Esophagus squamous epithelium (tissue), 5 donors: ENCODE measurements around the gene SAMD14. TPM values are rescaled to one million over a fixed set of nuclear protein-coding genes. Genes with fewer than 3 reads are reported as not detected.

Experiments
- DNase-seq: peaks from one replicate; lab custom pipeline; 2025; lab: John Stamatoyannopoulos, UW
- H3K27ac ChIP-seq, 4 donors: fragments of 200-600 bp; sonication (generic); one replicate each; pipeline ENCODE4 v1.5.1; 2016 to 2019; ENCODE audit warnings: mild to moderate bottlenecking in 1 of 4
- H3K27me3 ChIP-seq, 4 donors: fragments of 200-600 bp; sonication (generic); 1 replicate in 3 of 4; 2 replicates in 1 of 4; pipeline versions ENCODE4 v1.5.1 to v1.6.0; 2017 to 2021; ENCODE audit warnings: antibody characterized with exemption in 1 of 4
- H3K36me3 ChIP-seq, 3 donors: fragments of 200-600 bp; sonication (generic); one replicate each; pipeline ENCODE4 v1.5.1; 2016 to 2019
- H3K4me1 ChIP-seq, 3 donors: fragments of 200-600 bp; sonication (generic); one replicate each; pipeline ENCODE4 v1.5.1; 2017 to 2019
- H3K4me3 ChIP-seq, 4 donors: fragments of 200-600 bp; sonication (generic); 1 replicate in 3 of 4; 2 replicates in 1 of 4; pipeline ENCODE4 v1.5.1; 2016 to 2019; ENCODE audit warnings: mild to moderate bottlenecking in 2 of 4, moderate library complexity in 1 of 4
- H3K9me3 ChIP-seq, 3 donors: fragments of 200-600 bp; sonication (generic); one replicate each; pipeline ENCODE4 v1.5.1; 2016 to 2019
- CTCF ChIP-seq, 6 experiments: fragments of 450-650 bp in 4 of 6; fragments of 200-600 bp in 2 of 6; sonication (generic) in 2 of 6; IDR thresholded peaks; one replicate each; pipeline ENCODE4 v1.5.1; 2016 to 2019; ENCODE audit warnings: antibody characterized with exemption in 6 of 6, mild to moderate bottlenecking in 4 of 6, moderate library complexity in 4 of 6
- POLR2A ChIP-seq, 4 donors: fragments of 450-650 bp; IDR thresholded peaks; one replicate each; pipeline ENCODE4 v1.6.1; 2017; ENCODE audit warnings: antibody characterized with exemption in 4 of 4, mild to moderate bottlenecking in 4 of 4, moderate library complexity in 3 of 4
- WGBS, 2 donors: methylation state at CpG; one replicate each; pipeline ENCODE4 v1.1.5; 2018; 5-methylcytosine and 5-hydroxymethylcytosine counted together
- intact Hi-C: fragments of 100-400 bp; cut with DNase I; formaldehyde crosslinking; loops from one replicate; pipeline ENCODE4 v1.15.0; 2022
- total RNA-seq, 4 donors: library from RNA; depleted of rRNA; stranded (reverse); fragments of >200 nt; gene quantifications; one replicate each; pipeline ENCODE4 v1.1.0, GENCODE V29; 2016
- donor health status: DM: yes; HTN: yes; CAD: no.

The SAMD14 gene
- total RNA-seq, 4 donors from 2014 or later = 0.57 TPM; not detected in 3

- no peak for TF ChIP-seq POLR2A (IDR thresholded peaks at IDR 0.05)
- Histone ChIP-seq H3K9me3 (no peaks in the 10 kb centered on the region), H3K4me3 (peak overlapping the region; percentile 71 to 85 (median 82)), H3K27me3 (no peaks in the 10 kb centered on the region), H3K27ac (peak overlapping the region; percentile 93 to 95 (median 94)), H3K4me1 (peaks cover 51 to 93% (median 59%) of the 10 kb centered on the region in 3 donors), H3K36me3 (peaks cover 0 to 14% (median 0%) of the 10 kb centered on the region in 3 donors)
- 0% methylated on average over 2 to 3 of the region's 30 CpGs for WGBS, 2 donors
- DNase-seq = no peak
- intact Hi-C loops = loop anchor here (2.0 kb wide), 1 partner anchor 54 kb away; the partner anchor contains the start of gene PDK2
These were observed 19.1 kb upstream of the SAMD14 start for GRCh38 chr17:50149091-50149416.

GRCh38 chr17:50148226-50149090 lies 18.5 kb upstream of the SAMD14 start:
- Histone ChIP-seq H3K4me1 (peaks cover 45 to 93% (median 53%) of the 10 kb centered on the region in 3 donors), H3K27ac (peak overlapping the region; percentile 93 to 95 (median 94)), H3K27me3 (no peaks in the 10 kb centered on the region), H3K36me3 (peaks cover 4 to 20% (median 5%) of the 10 kb centered on the region in 3 donors), H3K4me3 (peak overlapping the region; percentile 71 to 85 (median 82)), H3K9me3 (no peaks in the 10 kb centered on the region)
- DNase-seq = peak; percentile 61
- TF ChIP-seq CTCF (IDR thresholded peaks at IDR 0.05) (peak in 1 of 6 experiments; percentile 40), POLR2A (IDR thresholded peaks at IDR 0.05) (peak in 1 of 4 donors; percentile 17)
- WGBS, 2 donors = 0 to 2% methylated on average over 3 to 7 of the region's 25 CpGs
- intact Hi-C loops = loop anchor here (2.0 kb wide), 1 partner anchor 54 kb away; the partner anchor contains the start of gene PDK2

- TF ChIP-seq POLR2A (IDR thresholded peaks at IDR 0.05) (no peak), CTCF (IDR thresholded peaks at IDR 0.05) (no peak)
- DNase-seq = no peak
These were observed 17.9 kb upstream of the SAMD14 start for GRCh38 chr17:50147841-50148225.

GRCh38 chr17:50146927-50147665 lies 17.1 kb upstream of the SAMD14 start:
- H3K36me3 ChIP-seq = peaks cover 10 to 33% (median 16%) of the 10 kb centered on the region in 3 donors
- H3K9me3 ChIP-seq = no peaks in the 10 kb centered on the region
- TF ChIP-seq CTCF (IDR thresholded peaks at IDR 0.05) (no peak), POLR2A (IDR thresholded peaks at IDR 0.05) (no peak)
- no peaks in the 10 kb centered on the region for H3K27me3 ChIP-seq
- intact Hi-C loops = no loop called here
- whole genome bisulfite sequencing, 2 donors = 15 to 38% methylated on average over 4 to 8 of the region's 15 CpGs
- DNase-seq = no peak
- peak overlapping the region; percentile 71 to 85 (median 82) for H3K4me3 ChIP-seq
- peaks cover 45 to 93% (median 51%) of the 10 kb centered on the region in 3 donors for H3K4me1 ChIP-seq
- H3K27ac ChIP-seq = peak overlapping the region; percentile 93 to 95 (median 94)

More at GRCh38 chr17:50147841-50148225, 17.9 kb upstream of the SAMD14 start:
- H3K4me3 ChIP-seq = peak overlapping the region; percentile 71 to 85 (median 82)
- H3K4me1 ChIP-seq = peaks cover 45 to 93% (median 52%) of the 10 kb centered on the region in 3 donors
- peaks cover 8 to 26% (median 10%) of the 10 kb centered on the region in 3 donors for H3K36me3 ChIP-seq
- 2 to 4% methylated on average over 4 to 5 of the region's 5 CpGs for WGBS, 2 donors
- peak overlapping the region; percentile 93 to 95 (median 94) for H3K27ac ChIP-seq
- no peaks in the 10 kb centered on the region for H3K27me3 ChIP-seq
- no peaks in the 10 kb centered on the region for H3K9me3 ChIP-seq
- intact Hi-C loops = loop anchor here (2.0 kb wide), 1 partner anchor 53 kb away; the partner anchor contains the start of gene PDK2

- intact Hi-C loops = no loop called here
These were observed 16.4 kb upstream of the SAMD14 start for GRCh38 chr17:50146230-50146926.

More at GRCh38 chr17:50146230-50146926, 16.4 kb upstream of the SAMD14 start:
- peaks cover 45 to 93% (median 56%) of the 10 kb centered on the region in 3 donors for H3K4me1 ChIP-seq
- no peak for TF ChIP-seq POLR2A (IDR thresholded peaks at IDR 0.05)
- TF ChIP-seq CTCF (IDR thresholded peaks at IDR 0.05) = peak in 3 of 6 experiments; percentile 13 to 41 (median 16)
- no CpG with 5 or more reads among the region's 10 CpGs for WGBS, 2 donors
- peak overlapping the region; percentile 71 to 85 (median 82) for H3K4me3 ChIP-seq
- H3K9me3 ChIP-seq = no peaks in the 10 kb centered on the region
- H3K27me3 ChIP-seq = no peaks in the 10 kb centered on the region
- peak overlapping the region; percentile 93 to 95 (median 94) for H3K27ac ChIP-seq
- DNase-seq = no peak
- peaks cover 13 to 41% (median 23%) of the 10 kb centered on the region in 3 donors for H3K36me3 ChIP-seq
